ENCODE data around the gene AFAP1.

The AFAP1 gene

DNA sequence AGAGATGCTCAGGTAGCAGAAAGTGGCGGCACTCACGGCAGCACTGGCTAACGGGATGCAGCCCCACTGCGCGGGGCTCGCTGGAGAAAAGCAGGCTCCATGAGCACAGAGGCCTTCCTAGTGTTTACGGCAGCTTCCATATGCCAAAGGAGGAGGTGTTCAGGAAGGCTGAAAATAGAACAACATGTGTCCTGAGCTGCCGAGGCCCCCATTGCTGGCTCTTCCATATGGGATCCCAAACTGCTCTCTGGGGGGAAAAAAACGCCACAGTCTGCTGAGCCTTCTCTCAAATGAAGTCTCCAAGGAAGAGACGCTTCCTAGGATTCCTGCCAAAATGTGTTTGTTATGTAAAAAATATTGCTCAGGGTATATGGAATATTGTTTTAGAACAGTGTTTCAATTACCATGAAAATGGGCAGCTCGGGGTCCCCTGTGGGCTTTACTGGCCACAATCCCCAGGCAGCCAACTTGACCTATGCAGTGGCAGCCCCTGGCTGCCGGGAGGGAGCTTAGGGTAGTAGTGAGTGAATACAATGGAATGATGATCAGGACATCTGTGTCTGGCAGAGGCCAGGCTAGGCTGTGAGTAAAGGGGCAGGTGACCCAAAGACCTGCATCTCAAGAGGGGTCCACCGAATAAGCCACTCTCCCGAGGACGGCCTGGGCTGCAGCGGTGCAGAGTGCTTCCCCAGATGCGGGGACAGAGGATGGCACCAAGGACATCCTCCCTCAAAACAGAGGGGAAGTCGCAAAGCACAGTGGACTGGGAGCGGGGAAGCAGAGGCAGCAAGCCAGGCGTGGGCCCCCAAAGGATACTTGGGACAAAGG lies 170.1 kb downstream of the AFAP1 start:
- DNase-seq (ENCODE audit: low read depth), result no peak

DNA sequence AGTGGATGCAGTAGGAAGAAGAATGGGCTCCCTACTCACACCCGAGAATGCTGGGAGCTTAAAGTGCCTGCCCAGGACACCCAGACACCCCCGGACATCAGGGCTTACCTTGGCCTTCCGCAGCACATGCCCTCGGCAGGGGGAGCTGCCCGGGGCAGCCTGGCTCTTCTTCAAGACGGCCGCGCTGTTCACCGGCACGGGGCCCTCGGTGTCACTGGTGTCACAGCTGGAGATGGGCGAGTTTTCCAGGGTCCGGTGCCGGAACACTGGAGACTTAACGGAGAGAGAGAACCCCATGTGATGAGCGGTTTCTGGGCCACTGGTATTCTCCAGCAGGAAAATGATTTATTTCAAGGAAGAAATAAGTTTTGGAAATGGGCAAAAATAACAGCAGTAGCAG lies 170.9 kb downstream of the AFAP1 start:
- no peak for DNase-seq (ENCODE audit: low read depth)

- DNase-seq (ENCODE audit: low read depth), result no peak
These were observed 171.7 kb downstream of the AFAP1 start for GRCh38 chr4:7767966-7768365.

DNA sequence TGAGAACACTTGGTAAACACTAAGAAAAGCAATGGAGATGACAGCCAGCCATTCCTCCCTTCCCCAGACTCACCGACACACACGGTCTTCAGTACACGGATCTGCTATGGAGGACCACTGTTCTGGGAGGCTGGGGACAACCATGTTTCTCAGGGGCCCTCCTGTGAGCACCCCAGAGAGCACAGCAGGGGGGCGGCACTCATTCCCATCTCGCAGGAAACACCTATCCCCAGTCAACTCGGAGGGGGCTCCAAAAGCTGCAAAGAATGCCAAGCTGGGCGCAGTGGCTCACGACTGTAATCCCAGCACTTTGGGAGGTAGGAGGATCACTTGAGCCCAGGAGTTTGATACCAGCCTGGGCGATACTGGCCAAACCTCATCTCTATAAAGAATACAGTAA lies 172.1 kb downstream of the AFAP1 start:
- DNase-seq (ENCODE audit: low read depth), result no peak

GRCh38 chr4:7766661-7767345 lies 172.9 kb downstream of the AFAP1 start:
- DNase-seq (ENCODE audit: low read depth), result no peak

GRCh38 chr4:7766086-7766485 lies 173.6 kb downstream of the AFAP1 start:
- no peak for DNase-seq (ENCODE audit: low read depth)

DNA sequence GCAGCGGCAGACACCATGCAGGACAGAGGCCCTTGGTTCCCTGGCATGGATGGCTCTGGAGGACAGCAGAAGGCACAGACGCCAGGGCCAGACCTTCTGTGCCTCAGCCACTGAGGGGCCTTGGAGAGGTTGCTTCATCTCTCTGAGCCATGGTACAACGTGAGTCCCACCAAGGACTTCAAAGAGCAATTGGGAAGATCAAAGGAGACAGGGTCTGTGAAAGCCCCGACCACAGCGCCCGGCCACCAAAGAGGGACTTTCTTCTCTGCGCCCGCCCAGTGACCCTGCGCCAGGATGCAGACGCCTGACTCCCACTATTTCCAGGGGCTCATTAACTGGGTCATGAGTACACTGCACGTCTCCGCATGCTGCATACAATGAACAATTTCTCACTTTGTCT lies 174.0 kb downstream of the AFAP1 start:
- no peak for DNase-seq (ENCODE audit: low read depth)

GRCh38 chr4:7764466-7764865 lies 175.2 kb downstream of the AFAP1 start:
- no peak for DNase-seq (ENCODE audit: low read depth)

DNA sequence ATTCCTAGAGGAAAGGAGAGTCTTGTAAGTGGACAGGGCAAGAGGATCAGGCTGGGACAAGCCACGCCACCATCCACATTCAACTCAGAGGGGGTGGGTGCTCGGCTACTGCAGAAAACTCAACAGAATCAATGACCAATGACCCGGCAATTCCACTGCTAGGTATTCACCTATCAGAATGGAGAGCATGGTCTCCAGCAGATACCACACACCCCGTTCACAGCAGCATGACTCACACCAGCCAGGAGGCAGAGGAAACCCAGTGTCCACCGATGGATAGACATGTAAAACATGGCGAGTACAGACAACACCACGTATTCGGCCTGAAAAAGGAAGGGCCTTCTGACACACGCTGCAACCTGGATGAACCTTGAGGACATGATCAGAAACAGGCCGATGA lies 175.9 kb downstream of the AFAP1 start:
- no peak for DNase-seq (ENCODE audit: low read depth)

- no peak for DNase-seq (ENCODE audit: low read depth)
These were observed 176.6 kb downstream of the AFAP1 start for GRCh38 chr4:7763106-7763505.

DNA sequence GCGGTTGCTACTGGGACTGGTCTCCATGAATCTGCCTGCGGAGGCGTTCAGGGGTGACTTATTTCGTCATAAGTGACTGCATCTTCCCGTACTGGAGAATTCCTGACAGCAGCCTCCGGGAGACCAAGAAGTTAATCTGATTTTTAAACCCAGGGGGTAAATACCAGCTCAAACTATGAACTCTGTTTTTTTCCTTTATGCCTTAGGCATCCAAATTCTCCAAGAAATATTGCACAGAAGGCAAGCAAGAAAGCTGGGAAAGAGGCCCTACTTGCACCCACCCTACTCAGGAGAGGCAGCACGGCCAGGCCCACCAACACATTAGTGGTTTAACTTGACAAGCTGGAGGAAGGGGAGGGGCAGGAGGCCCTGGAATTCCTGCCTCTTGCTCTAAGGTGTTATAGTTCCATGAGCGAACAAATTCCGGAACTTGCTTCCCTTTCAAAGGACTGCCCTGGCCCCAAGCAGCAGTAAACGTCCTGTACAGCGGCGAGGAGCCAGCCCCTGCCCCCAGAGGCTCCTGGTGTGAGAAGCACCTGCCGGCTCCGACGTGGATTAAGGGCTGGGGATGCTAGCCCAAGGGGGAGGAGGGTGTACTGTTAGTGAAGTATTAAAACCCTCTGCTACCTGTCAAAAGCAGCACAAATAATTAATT lies 177.2 kb downstream of the AFAP1 start:
- no peak for DNase-seq (ENCODE audit: low read depth)

GRCh38 chr4:7761720-7762119 lies 177.9 kb downstream of the AFAP1 start:
- no peak for DNase-seq (ENCODE audit: low read depth)

- DNase-seq (ENCODE audit: low read depth), result no peak
These were observed 178.3 kb downstream of the AFAP1 start for GRCh38 chr4:7761312-7761711.

DNA sequence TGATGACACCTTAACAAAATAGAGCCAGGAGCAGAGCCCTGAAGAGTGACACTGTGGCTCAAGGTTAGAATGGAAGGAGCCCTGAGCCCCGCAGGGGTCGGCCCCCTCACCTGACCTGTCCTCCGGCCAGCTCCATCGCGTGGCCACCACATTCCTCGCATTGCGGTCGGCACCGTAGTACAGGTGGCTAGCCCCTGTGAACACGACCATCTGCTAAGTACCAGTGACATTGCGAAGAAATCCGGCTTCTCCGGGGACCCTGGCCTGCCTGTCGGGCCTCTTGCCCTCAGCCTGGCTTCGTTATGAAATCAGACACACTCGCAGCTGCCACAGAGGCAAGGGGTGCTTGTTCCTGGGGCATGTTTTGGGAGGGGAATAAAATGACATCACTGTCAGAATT lies 179.0 kb downstream of the AFAP1 start:
- DNase-seq (ENCODE audit: low read depth), result no peak

GRCh38 chr4:7760228-7760627 lies 179.4 kb downstream of the AFAP1 start:
- DNase-seq (ENCODE audit: low read depth), result no peak

DNA sequence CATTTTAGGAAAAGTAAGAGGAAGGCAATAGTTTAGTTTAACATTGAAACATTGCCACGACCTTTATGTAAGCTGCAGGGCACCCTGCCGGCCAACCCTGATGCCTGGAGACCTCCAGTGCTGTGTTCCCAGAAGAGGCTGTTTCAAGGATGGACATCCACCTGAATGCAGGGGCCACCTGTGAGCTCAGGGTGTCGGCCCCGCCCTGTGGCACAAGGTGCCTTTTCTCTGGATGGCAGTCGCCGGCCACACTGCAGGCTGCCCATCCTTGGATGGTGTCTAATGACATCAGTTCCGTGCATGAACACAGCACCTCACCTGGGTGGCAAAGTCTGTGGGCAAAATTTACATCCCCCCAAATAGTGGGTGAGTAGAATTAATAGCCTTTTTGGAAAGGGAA lies 180.0 kb downstream of the AFAP1 start:
- no peak for DNase-seq (ENCODE audit: low read depth)

- DNase-seq (ENCODE audit: low read depth), result no peak
These were observed 180.4 kb downstream of the AFAP1 start for GRCh38 chr4:7759216-7759615.

DNA sequence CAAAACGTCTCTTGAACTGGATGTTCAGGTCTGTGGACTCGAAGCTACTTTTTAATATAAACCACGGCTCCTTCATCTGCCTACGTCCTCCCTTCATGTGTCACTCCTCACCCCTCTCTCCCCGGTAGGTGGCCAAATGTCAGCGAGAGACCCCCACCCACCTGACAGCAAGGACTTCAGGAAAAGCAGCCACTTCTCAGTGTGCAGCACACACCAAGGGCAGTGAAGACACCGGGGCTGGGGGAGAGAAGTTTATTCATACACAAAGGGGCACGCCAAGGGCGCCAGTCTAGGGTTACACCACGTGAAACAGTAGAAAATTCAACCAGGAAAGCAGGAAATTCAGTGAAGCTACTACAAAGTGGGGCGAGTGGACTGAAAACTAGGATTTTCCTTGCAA lies 181.2 kb downstream of the AFAP1 start:
- no peak for DNase-seq (ENCODE audit: low read depth)

- no peak for DNase-seq (ENCODE audit: low read depth)
These were observed 181.9 kb downstream of the AFAP1 start for GRCh38 chr4:7757501-7758471.

- DNase-seq (ENCODE audit: low read depth), result no peak
These were observed 182.9 kb downstream of the AFAP1 start for GRCh38 chr4:7756561-7757355.

DNA sequence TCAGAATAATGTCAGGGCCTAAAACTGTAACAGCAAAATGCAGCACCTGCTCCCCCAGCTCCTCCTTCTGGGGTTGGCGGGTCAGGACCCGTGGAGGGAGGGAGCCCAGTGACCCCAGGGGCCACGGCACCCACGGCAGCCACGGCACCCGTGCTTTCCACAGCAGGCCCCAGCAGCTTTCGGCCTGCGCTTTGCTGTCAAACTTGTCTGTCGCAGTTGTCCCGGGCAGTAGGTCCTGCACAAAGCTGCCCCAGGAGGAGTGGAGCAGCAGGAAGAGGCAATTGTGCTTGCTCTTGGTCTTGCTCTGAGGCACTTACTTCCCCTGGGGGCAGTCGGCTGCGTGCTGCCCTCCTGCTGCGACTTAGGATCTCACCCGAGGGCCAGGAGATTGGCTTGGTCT lies 183.6 kb downstream of the AFAP1 start:
- DNase-seq (ENCODE audit: low read depth), result no peak

All from GM04504 (cell line).